ENCODE results near the gene ZNF598.

- TF ChIP-seq CTCF (IDR thresholded peaks at IDR 0.05): no peak
- no peak for TF ChIP-seq ZFX (IDR thresholded peaks at IDR 0.05; ENCODE audit: borderline replicate concordance)
Observed at GRCh38 chr16:2045965-2046892, 36.6 kb upstream of the ZNF598 start.

All from 22Rv1 (cell line).